Measurements from ENCODE around the gene SIAE. TPM values are rescaled to one million over a fixed set of nuclear protein-coding genes. Genes with fewer than 3 reads are reported as not detected.

Gene SIAE
- 1 to 10 TPM; 2.7 to 7.5 (median 4.0) TPM for total RNA-seq

GRCh38 chr11:124673333-124674167 is at the start of gene SIAE, which contains the start of gene SPA17:
Gene SIAE, minus strand, starts transcription at chr11:124673739. Its CDS starts 31 bp downstream, at chr11:124673708.
Gene SPA17, plus strand, starts transcription at chr11:124673904. Its CDS starts 1,361 bp downstream, at chr11:124675265.
- Histone ChIP-seq H3K9me3 (no peaks in the 10 kb centered on the region), H3K4me3 (peak within 1 kb of the TSS; percentile 35 to 76), H3K36me3 (no peaks in the 10 kb centered on the region), H3K27ac (peak within 1 kb of the TSS; percentile 41 to 89 (median 83)), H3K4me1 (peaks cover 0 to 20% (median 6%) of the 10 kb centered on the region in 3 donors), H3K27me3 (no peaks in the 10 kb centered on the region)
- 0% methylated on average over 2 to 9 of the region's 58 CpGs for WGBS, 2 donors (ENCODE audit: low coverage in 1 of 2)
- peak; percentile 98 for ATAC-seq
- TF ChIP-seq EP300 (IDR thresholded peaks at IDR 0.05) (peak; percentile 11), POLR2AphosphoS5 (IDR thresholded peaks at IDR 0.05) (peak; percentile 87), CTCF (IDR thresholded peaks at IDR 0.05) (no peak), POLR2A (IDR thresholded peaks at IDR 0.05) (peak; percentile 34 to 48)

- H3K27me3 ChIP-seq: peaks cover 97% of the 10 kb centered on the region
- TF ChIP-seq POLR2AphosphoS5 (IDR thresholded peaks at IDR 0.05) (no peak), CTCF (IDR thresholded peaks at IDR 0.05) (no peak), EP300 (IDR thresholded peaks at IDR 0.05) (no peak), POLR2A (IDR thresholded peaks at IDR 0.05) (no peak)
- no peak overlapping the region for H3K4me3 ChIP-seq
- ATAC-seq: no peak
- WGBS, 2 donors (ENCODE audit: low coverage in 1 of 2): 26 to 45% methylated on average over 5 to 6 of the region's 6 CpGs
- H3K4me1 ChIP-seq: peaks cover 0 to 25% (median 6%) of the 10 kb centered on the region in 3 donors
- no peaks in the 10 kb centered on the region for H3K36me3 ChIP-seq
- H3K9me3 ChIP-seq: no peaks in the 10 kb centered on the region
- no peak overlapping the region for H3K27ac ChIP-seq
Measured at GRCh38 chr11:124722176-124722575, 48.6 kb upstream of the SIAE start.

GRCh38 chr11:124719534-124719933 is 46.0 kb upstream of the SIAE start:
- WGBS, 2 donors (ENCODE audit: low coverage in 1 of 2): 47% methylated on average over 2 of the region's 2 CpGs; no CpG with 5 or more reads in 1 of the 2 donors
- no peak for TF ChIP-seq POLR2A (IDR thresholded peaks at IDR 0.05)
- TF ChIP-seq POLR2AphosphoS5 (IDR thresholded peaks at IDR 0.05): no peak
- no peak for TF ChIP-seq EP300 (IDR thresholded peaks at IDR 0.05)
- TF ChIP-seq CTCF (IDR thresholded peaks at IDR 0.05): no peak
- Histone ChIP-seq H3K4me3 (no peak overlapping the region), H3K36me3 (no peaks in the 10 kb centered on the region), H3K27ac (no peak overlapping the region), H3K4me1 (peaks cover 0 to 18% (median 6%) of the 10 kb centered on the region in 3 donors), H3K27me3 (peaks cover 94% of the 10 kb centered on the region), H3K9me3 (no peaks in the 10 kb centered on the region)
- ATAC-seq: no peak

GRCh38 chr11:124718801-124719200 is 45.3 kb upstream of the SIAE start:
- peaks cover 94% of the 10 kb centered on the region for H3K27me3 ChIP-seq
- 33 to 36% methylated on average over 8 to 10 of the region's 14 CpGs for WGBS, 2 donors (ENCODE audit: low coverage in 1 of 2)
- H3K9me3 ChIP-seq: no peaks in the 10 kb centered on the region
- no peak overlapping the region for H3K4me3 ChIP-seq
- peaks cover 0 to 18% (median 6%) of the 10 kb centered on the region in 3 donors for H3K4me1 ChIP-seq
- no peaks in the 10 kb centered on the region for H3K36me3 ChIP-seq
- no peak overlapping the region for H3K27ac ChIP-seq
- TF ChIP-seq POLR2AphosphoS5 (IDR thresholded peaks at IDR 0.05): no peak
- no peak for TF ChIP-seq EP300 (IDR thresholded peaks at IDR 0.05)
- no peak for TF ChIP-seq POLR2A (IDR thresholded peaks at IDR 0.05)
- TF ChIP-seq CTCF (IDR thresholded peaks at IDR 0.05): no peak
- ATAC-seq: no peak

Data from gastroesophageal sphincter (tissue), 4 donors.